RWPE2 (cell line): ENCODE results near the gene KNG1.
"Not testable (repeated sequence)": the region's sequence is repeated elsewhere in the genome, so short reads cannot be mapped to it uniquely, and the experiment has no call there.

Experiments
- ATAC-seq: fragments of 200-7000 bp; cut with Tn5 transposase; 3 replicates; pipeline ENCODE4 v1.9.1; 2021; ENCODE audit warnings: low read depth
- DNase-seq: peaks from one replicate; pipeline ENCODE4 v3.0.0-alpha.2; 2020; ENCODE audit warnings: low spot score
- H3K27ac ChIP-seq: fragments of 450-650 bp; 2 replicates; pipeline ENCODE4 v1.5.1; 2017; ENCODE audit warnings: mild to moderate bottlenecking; ENCODE audit not compliant: poor library complexity, severe bottlenecking
- H3K27me3 ChIP-seq: fragments of 250-450 bp; sonication (Bioruptor Pico); 2 replicates; pipeline ENCODE4 v1.5.1; 2021; ENCODE audit warnings: mild to moderate bottlenecking, moderate library complexity; ENCODE audit not compliant: insufficient read depth, poor library complexity, severe bottlenecking
- H3K36me3 ChIP-seq: fragments of 250-450 bp; sonication (Bioruptor Pico); 2 replicates; pipeline ENCODE4 v1.5.1; 2020; ENCODE audit warnings: low read depth, mild to moderate bottlenecking, moderate library complexity
- H3K4me1 ChIP-seq: fragments of 250-450 bp; sonication (Bioruptor Pico); 2 replicates; pipeline ENCODE4 v1.5.1; 2021; ENCODE audit warnings: mild to moderate bottlenecking, moderate library complexity; ENCODE audit not compliant: insufficient read depth, poor library complexity, severe bottlenecking
- H3K4me3 ChIP-seq: fragments of 250-450 bp; sonication (Bioruptor Pico); 2 replicates; pipeline ENCODE4 v1.5.1; 2021; ENCODE audit warnings: mild to moderate bottlenecking, moderate library complexity; ENCODE audit not compliant: severe bottlenecking
- H3K9me3 ChIP-seq: fragments of 250-450 bp; sonication (Bioruptor Pico); 2 replicates; pipeline ENCODE4 v1.5.1; 2021; ENCODE audit warnings: mild to moderate bottlenecking, moderate library complexity; ENCODE audit not compliant: severe bottlenecking
- TF ChIP-seq, protein P1 (sequence below): fragments of 450-650 bp; IDR thresholded peaks from one replicate; pipeline ENCODE4 v1.5.1; 2017; ENCODE audit warnings: mild to moderate bottlenecking, moderate library complexity; ENCODE audit not compliant: poor library complexity, severe bottlenecking

The KNG1 gene

GRCh38 chr3:186696522-186696921 lies 20.6 kb upstream of the KNG1 start:
- no peaks in the 10 kb centered on the region for H3K36me3 ChIP-seq
- TF ChIP-seq, protein P1, sequence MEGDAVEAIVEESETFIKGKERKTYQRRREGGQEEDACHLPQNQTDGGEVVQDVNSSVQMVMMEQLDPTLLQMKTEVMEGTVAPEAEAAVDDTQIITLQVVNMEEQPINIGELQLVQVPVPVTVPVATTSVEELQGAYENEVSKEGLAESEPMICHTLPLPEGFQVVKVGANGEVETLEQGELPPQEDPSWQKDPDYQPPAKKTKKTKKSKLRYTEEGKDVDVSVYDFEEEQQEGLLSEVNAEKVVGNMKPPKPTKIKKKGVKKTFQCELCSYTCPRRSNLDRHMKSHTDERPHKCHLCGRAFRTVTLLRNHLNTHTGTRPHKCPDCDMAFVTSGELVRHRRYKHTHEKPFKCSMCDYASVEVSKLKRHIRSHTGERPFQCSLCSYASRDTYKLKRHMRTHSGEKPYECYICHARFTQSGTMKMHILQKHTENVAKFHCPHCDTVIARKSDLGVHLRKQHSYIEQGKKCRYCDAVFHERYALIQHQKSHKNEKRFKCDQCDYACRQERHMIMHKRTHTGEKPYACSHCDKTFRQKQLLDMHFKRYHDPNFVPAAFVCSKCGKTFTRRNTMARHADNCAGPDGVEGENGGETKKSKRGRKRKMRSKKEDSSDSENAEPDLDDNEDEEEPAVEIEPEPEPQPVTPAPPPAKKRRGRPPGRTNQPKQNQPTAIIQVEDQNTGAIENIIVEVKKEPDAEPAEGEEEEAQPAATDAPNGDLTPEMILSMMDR = no peak
- H3K4me1 ChIP-seq = no peaks in the 10 kb centered on the region

DNA sequence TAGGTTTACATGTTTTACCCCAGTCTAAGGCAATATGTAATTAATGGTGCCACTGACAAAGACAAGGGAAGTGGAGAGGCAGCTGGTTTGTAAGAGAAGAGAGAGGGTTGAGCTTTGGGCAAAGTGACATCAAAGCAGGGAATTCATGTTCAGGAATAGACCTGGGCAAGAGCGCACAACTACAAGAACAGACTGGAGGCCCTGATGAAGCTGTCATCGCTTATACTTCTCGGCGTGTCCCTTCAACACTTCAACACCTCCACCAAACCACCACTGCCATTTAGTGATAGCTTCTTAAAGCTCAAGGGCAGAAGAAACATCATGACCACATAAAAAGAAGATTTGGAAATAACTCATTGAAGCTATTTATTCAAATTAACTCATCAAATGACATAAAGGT lies 19.6 kb upstream of the KNG1 start:
- Histone ChIP-seq H3K9me3 (no peaks in the 10 kb centered on the region), H3K27ac (no peak overlapping the region), H3K27me3 (no peaks in the 10 kb centered on the region), H3K4me3 (no peak overlapping the region), H3K36me3 (no peaks in the 10 kb centered on the region), H3K4me1 (no peaks in the 10 kb centered on the region)
- DNase-seq = no peak
- TF ChIP-seq, protein P1 = no peak
- no peak for ATAC-seq

More at GRCh38 chr3:186696522-186696921, 20.6 kb upstream of the KNG1 start:
- Histone ChIP-seq H3K27me3 (no peaks in the 10 kb centered on the region), H3K4me3 (no peak overlapping the region), H3K9me3 (no peaks in the 10 kb centered on the region), H3K27ac (no peak overlapping the region)
- DNase-seq (no peak), ATAC-seq (no peak)

DNA sequence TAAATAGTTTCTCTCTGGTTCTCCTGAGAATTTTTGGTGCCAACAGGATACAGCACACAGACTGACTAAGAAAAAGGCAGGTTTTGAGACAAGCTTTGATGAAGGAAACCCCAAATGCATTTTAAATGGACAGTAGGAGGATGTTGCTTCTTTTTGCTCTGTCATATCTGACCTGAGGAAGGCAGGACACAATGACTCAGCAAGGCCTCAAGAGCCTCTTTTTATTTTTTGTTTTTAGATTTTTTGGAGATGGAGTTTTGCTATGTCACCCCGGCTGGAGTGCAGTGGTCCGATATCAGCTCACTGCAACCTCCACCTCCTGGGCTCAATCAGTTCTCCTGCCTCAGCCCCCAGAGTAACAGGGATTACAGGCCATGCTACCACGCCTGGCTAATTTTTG lies 16.9 kb upstream of the KNG1 start:
- DNase-seq (no peak), ATAC-seq (no peak)
- no peaks in the 10 kb centered on the region for H3K9me3 ChIP-seq
- no peak overlapping the region for H3K4me3 ChIP-seq
- TF ChIP-seq, protein P1 = no peak
- H3K27ac ChIP-seq = no peak overlapping the region
- no peaks in the 10 kb centered on the region for H3K4me1 ChIP-seq
- no peaks in the 10 kb centered on the region for H3K27me3 ChIP-seq
- no peaks in the 10 kb centered on the region for H3K36me3 ChIP-seq

- DNase-seq, ATAC-seq, H3K27ac ChIP-seq, H3K9me3 ChIP-seq, H3K36me3 ChIP-seq, H3K4me1 ChIP-seq, H3K27me3 ChIP-seq, H3K4me3 ChIP-seq: not testable (repeated sequence)
Observed at GRCh38 chr3:186702451-186702850, 14.7 kb upstream of the KNG1 start.

- no peak for DNase-seq
- TF ChIP-seq, protein P1 = no peak
- ATAC-seq = no peak
- Histone ChIP-seq H3K27me3 (no peaks in the 10 kb centered on the region), H3K27ac (no peak overlapping the region), H3K4me3 (no peak overlapping the region), H3K36me3 (no peaks in the 10 kb centered on the region), H3K4me1 (no peaks in the 10 kb centered on the region), H3K9me3 (no peaks in the 10 kb centered on the region)
Observed at GRCh38 chr3:186705882-186706780, 11.0 kb upstream of the KNG1 start.
